HepG2 (cell line): Measurements from ENCODE around the gene ENO1. TPM values are rescaled to one million over a fixed set of nuclear protein-coding genes. Genes with fewer than 3 reads are reported as not detected.
A peak's percentile ranks its signal among the peaks of the same experiment; 100 is the strongest.

ENCODE experiments used
- AGO2 ChIP-seq: fragments of 200-400 bp; formaldehyde crosslinking; optimal IDR thresholded peaks from 2 replicates; pipeline ENCODE3; 2017; ENCODE audit warnings: mild to moderate bottlenecking, low read depth, low read length, moderate library complexity
- ARID3A ChIP-seq: IDR thresholded peaks from 2 replicates; pipeline ENCODE4 v1.6.1; 2012; ENCODE audit warnings: low read depth, low read length, improper control_type of control experiment
- BRD4 ChIP-seq: sonication (generic); formaldehyde crosslinking; IDR thresholded peaks from 2 replicates; pipeline ENCODE4 v1.4.0; 2020; ENCODE audit warnings: missing genetic modification reagents
- BRF2 ChIP-seq: sonication (generic); formaldehyde crosslinking; IDR thresholded peaks from 2 replicates; pipeline ENCODE4 v1.8.1; 2022; ENCODE audit warnings: mild to moderate bottlenecking, missing genetic modification reagents
- CBX1 ChIP-seq: IDR thresholded peaks from one replicate; pipeline ENCODE4 v1.6.1; 2016; ENCODE audit warnings: antibody characterized with exemption, low read depth
- FLYWCH1 ChIP-seq: sonication (generic); formaldehyde crosslinking; IDR thresholded peaks from 2 replicates; pipeline ENCODE4 v1.8.1; 2023; ENCODE audit warnings: mild to moderate bottlenecking, missing genetic modification reagents
- FOSL2 ChIP-seq: sonication (generic); formaldehyde crosslinking; IDR thresholded peaks from 2 replicates; pipeline ENCODE4 v1.4.0; 2020; ENCODE audit warnings: missing genetic modification reagents
- FOXC1 ChIP-seq: sonication (generic); formaldehyde crosslinking; IDR thresholded peaks from 2 replicates; pipeline ENCODE4 v1.8.0; 2022; ENCODE audit warnings: mild to moderate bottlenecking, missing genetic modification reagents, borderline replicate concordance
- GTF3A ChIP-seq: sonication (generic); formaldehyde crosslinking; conservative IDR thresholded peaks from 2 replicates; pipeline ENCODE4 v1.4.0; 2020; ENCODE audit warnings: mild to moderate bottlenecking, missing genetic modification reagents
- MEIS1 ChIP-seq: sonication (generic); formaldehyde crosslinking; IDR thresholded peaks from 2 replicates; pipeline ENCODE4 v1.9.0; 2021; ENCODE audit warnings: mild to moderate bottlenecking, missing genetic modification reagents, moderate library complexity, borderline replicate concordance
- NCOA5 ChIP-seq: sonication (generic); formaldehyde crosslinking; IDR thresholded peaks from 2 replicates; pipeline ENCODE4 v1.4.0; 2020; ENCODE audit warnings: missing genetic modification reagents
- NCOR1 ChIP-seq: fragments of 200-600 bp; sonication (generic); IDR thresholded peaks from 2 replicates; pipeline ENCODE4 v1.7.0; 2017; ENCODE audit warnings: antibody characterized with exemption, low read length, borderline replicate concordance
- PATZ1 ChIP-seq: sonication (generic); formaldehyde crosslinking; IDR thresholded peaks from 2 replicates; pipeline ENCODE4 v1.4.0; 2020; ENCODE audit warnings: missing genetic modification reagents
- USF2 ChIP-seq, 2 experiments: sonication (generic) in 1 of 2; formaldehyde crosslinking in 1 of 2; IDR thresholded peaks; 2 replicates each; pipeline versions ENCODE4 v1.5.1 to v1.6.1; 2011 to 2020; ENCODE audit warnings: borderline replicate concordance in 1 of 2, low read depth in 1 of 2, low read length in 1 of 2, mild to moderate bottlenecking in 1 of 2, missing genetic modification reagents in 1 of 2, moderate library complexity in 1 of 2
- ZBTB44 ChIP-seq: sonication (generic); formaldehyde crosslinking; IDR thresholded peaks from 2 replicates; pipeline ENCODE4 v1.4.0; 2020; ENCODE audit warnings: missing genetic modification reagents
- ZNF607 ChIP-seq: sonication (generic); formaldehyde crosslinking; IDR thresholded peaks from 2 replicates; pipeline ENCODE4 v1.5.1; 2020; ENCODE audit warnings: missing genetic modification reagents, mild to moderate bottlenecking, borderline replicate concordance
- ZNF75D ChIP-seq: sonication (generic); formaldehyde crosslinking; IDR thresholded peaks from 2 replicates; pipeline ENCODE4 v1.8.1; 2023; ENCODE audit warnings: missing genetic modification reagents, mild to moderate bottlenecking, borderline replicate concordance
- ZNF800 ChIP-seq: sonication (generic); formaldehyde crosslinking; IDR thresholded peaks from 2 replicates; pipeline ENCODE4 v1.4.0; 2020; ENCODE audit warnings: missing genetic modification reagents
- polyA plus RNA-seq, 8 experiments: library from polyadenylated mRNA; depleted of rRNA in 3 of 8; stranded (reverse) in 7 of 8; unstranded in 1 of 8; fragments of >200 nt; fragmentation: Illumina TruSeq in 4 of 8; extraction: Trizol in 4 of 8; gene quantifications; 2 replicates each; pipeline versions ENCODE4 v1.2.1 to v1.2.3, GENCODE V29; 2011 to 2016; ENCODE audit warnings: low read depth in 4 of 8, missing spikeins in 1 of 8, mixed read lengths in 1 of 8; ENCODE audit not compliant: insufficient read depth in 1 of 8
- total RNA-seq, 5 experiments: library from RNA; depleted of rRNA; stranded (reverse); fragments of >200 nt; fragmentation: Illumina TruSeq; extraction: Trizol; gene quantifications; 2 replicates each; pipeline ENCODE4 v1.2.3, GENCODE V29; 2016; ENCODE audit warnings: low read depth in 1 of 5

ENO1 gene
- total and polyA plus RNA-seq, 2 of the 13 experiments (the other 11 are each of a cell fraction or from before 2014, with no cell fraction given) = 1,559 to 3,103 TPM

GRCh38 chr1:8816831-8817411 lies 61.6 kb downstream of the ENO1 start (continued):
- TF ChIP-seq FLYWCH1 (CRISPR knock-in tag) (no peak), ZNF75D (CRISPR knock-in tag) (no peak), PATZ1 (CRISPR knock-in tag) (no peak), ZNF800 (CRISPR knock-in tag) (no peak), ARID3A (no peak; the same call in 1 of the 2 replicates), BRD4 (CRISPR knock-in tag) (no peak), FOXC1 (CRISPR knock-in tag) (0 out of 2 replicates have a peak, but pooled peaks have one; percentile 16), CBX1 (no peak), USF2 (IDR thresholded peaks at IDR 0.05; ENCODE audit: low read depth, low read length) (no peak), USF2 (CRISPR knock-in tag; IDR thresholded peaks at IDR 0.05; ENCODE audit: borderline replicate concordance) (no peak), NCOR1 (no peak), ZBTB44 (CRISPR knock-in tag) (no peak), BRF2 (CRISPR knock-in tag) (no peak), AGO2 (peak; percentile 88), GTF3A (CRISPR knock-in tag) (no peak), MEIS1 (no peak), ZNF607 (CRISPR knock-in tag) (no peak), NCOA5 (CRISPR knock-in tag) (no peak), FOSL2 (no peak)
